Activated naive CD8-positive, alpha-beta T cell treated with anti-CD3 and anti-CD28 coated beads, Interleukin-2, amount 50 U/mL, for 16 hours (primary cell): ENCODE results near the gene GALNT12.

Source experiments
- DNase-seq: peaks from one replicate; pipeline ENCODE4 v3.0.0-alpha.2; 2020; ENCODE audit warnings: low read depth, low spot score

GALNT12 gene

GRCh38 chr9:98860871-98861293 lies 53.4 kb downstream of the GALNT12 start:
- DNase-seq: no peak

- no peak for DNase-seq
Observed at GRCh38 chr9:98861781-98862504, 54.5 kb downstream of the GALNT12 start.

GRCh38 chr9:98862936-98863335 lies 55.5 kb downstream of the GALNT12 start:
- DNase-seq: no peak

GRCh38 chr9:98864281-98865174 lies 57.1 kb downstream of the GALNT12 start:
- no peak for DNase-seq

- no peak for DNase-seq
Observed at GRCh38 chr9:98865284-98865875, 57.9 kb downstream of the GALNT12 start.

- no peak for DNase-seq
Observed at GRCh38 chr9:98866435-98867102, 59.1 kb downstream of the GALNT12 start.

GRCh38 chr9:98867103-98867428 lies 59.6 kb downstream of the GALNT12 start:
- DNase-seq: no peak

- DNase-seq: no peak
Observed at GRCh38 chr9:98867429-98868168, 60.1 kb downstream of the GALNT12 start.

GRCh38 chr9:98869078-98869745 lies 61.7 kb downstream of the GALNT12 start:
- no peak for DNase-seq

GRCh38 chr9:98869866-98870265 lies 62.4 kb downstream of the GALNT12 start:
- no peak for DNase-seq

GRCh38 chr9:98870782-98871557 lies 63.5 kb downstream of the GALNT12 start:
- no peak for DNase-seq

- no peak for DNase-seq
Observed at GRCh38 chr9:98871558-98872065, 64.1 kb downstream of the GALNT12 start.

GRCh38 chr9:98873526-98873925 lies 66.1 kb downstream of the GALNT12 start:
- no peak for DNase-seq

GRCh38 chr9:98873951-98874371 lies 66.5 kb downstream of the GALNT12 start:
- no peak for DNase-seq

- DNase-seq: no peak
Observed at GRCh38 chr9:98874721-98875255, 67.3 kb downstream of the GALNT12 start.

- no peak for DNase-seq
Observed at GRCh38 chr9:98875536-98875935, 68.1 kb downstream of the GALNT12 start.

- no peak for DNase-seq
Observed at GRCh38 chr9:98877311-98877710, 69.8 kb downstream of the GALNT12 start.

- DNase-seq: no peak
Observed at GRCh38 chr9:98879094-98879962, 71.9 kb downstream of the GALNT12 start.

GRCh38 chr9:98879963-98880310 lies 72.5 kb downstream of the GALNT12 start:
- no peak for DNase-seq
